HG03060 (cell line): ENCODE data around the gene FMN2.

Source experiments
- ATAC-seq: cut with Tn5 transposase; IDR thresholded peaks from one replicate; pipeline ENCODE4 v1.9.1; 2021; ENCODE audit warnings: low read depth, moderate number of reproducible peaks; ENCODE audit not compliant: unreplicated experiment

The FMN2 gene

GRCh38 chr1:240192851-240193250, 101.2 kb downstream of the FMN2 start:
- no peak for ATAC-seq

- no peak for ATAC-seq
These were observed 102.0 kb downstream of the FMN2 start for GRCh38 chr1:240193679-240194078.

GRCh38 chr1:240194120-240194519, 102.4 kb downstream of the FMN2 start:
- ATAC-seq, result no peak

- no peak for ATAC-seq
These were observed 106.7 kb downstream of the FMN2 start for GRCh38 chr1:240198376-240198775.

- no peak for ATAC-seq
These were observed 108.3 kb downstream of the FMN2 start for GRCh38 chr1:240199758-240200645.

GRCh38 chr1:240201931-240202330, 110.2 kb downstream of the FMN2 start:
- ATAC-seq, result no peak

- no peak for ATAC-seq
These were observed 115.5 kb downstream of the FMN2 start for GRCh38 chr1:240207073-240207709.

GRCh38 chr1:240210026-240210425, 118.3 kb downstream of the FMN2 start:
- no peak for ATAC-seq

GRCh38 chr1:240212556-240212955, 120.9 kb downstream of the FMN2 start:
- ATAC-seq, result no peak

GRCh38 chr1:240217403-240217802, 125.7 kb downstream of the FMN2 start:
- no peak for ATAC-seq

GRCh38 chr1:240219104-240219503, 127.4 kb downstream of the FMN2 start:
- no peak for ATAC-seq

GRCh38 chr1:240226102-240226501, 134.4 kb downstream of the FMN2 start:
- ATAC-seq, result no peak

- no peak for ATAC-seq
These were observed 139.1 kb downstream of the FMN2 start for GRCh38 chr1:240230816-240231215.

- no peak for ATAC-seq
These were observed 140.8 kb downstream of the FMN2 start for GRCh38 chr1:240232530-240232929.

- ATAC-seq, result no peak
These were observed 143.0 kb downstream of the FMN2 start for GRCh38 chr1:240234485-240235210.

- ATAC-seq, result no peak
These were observed 144.0 kb downstream of the FMN2 start for GRCh38 chr1:240235521-240236288.

GRCh38 chr1:240237305-240237721, 145.6 kb downstream of the FMN2 start:
- no peak for ATAC-seq

- ATAC-seq, result no peak
These were observed 147.6 kb downstream of the FMN2 start for GRCh38 chr1:240239309-240239708.

GRCh38 chr1:240241278-240241677, 149.6 kb downstream of the FMN2 start:
- ATAC-seq, result no peak

GRCh38 chr1:240242601-240243144, 151.0 kb downstream of the FMN2 start:
- no peak for ATAC-seq
